Spleen (tissue), 7 donors: ENCODE results near the gene IFNG-AS1.

ENCODE experiments used
- POLR2A ChIP-seq, 3 donors: fragments of 450-650 bp; IDR thresholded peaks; one replicate each; pipeline ENCODE4 v1.5.1; 2017; ENCODE audit warnings: antibody characterized with exemption in 3 of 3, mild to moderate bottlenecking in 1 of 3
- TF ChIP-seq, protein P1 (sequence below), 11 experiments: fragments of 200-600 bp in 7 of 11; fragments of 450-650 bp in 4 of 11; sonication (generic) in 4 of 11; IDR thresholded peaks in 8 of 11; conservative IDR thresholded peaks in 3 of 11; 1 replicate in 7 of 11; 2 replicates in 4 of 11; pipeline versions ENCODE4 v1.4.0 to v1.8.0; 2016 to 2021; ENCODE audit warnings: antibody characterized with exemption in 11 of 11, inconsistent platforms in 4 of 11, mild to moderate bottlenecking in 1 of 11
- donor health status: DM: no; HTN: no; CAD: no; lungs with moderate emphysema.
- donor health status: DM: no; HTN: no; CAD: no.
- donor health status: DM: no; HTN: no; CAD: no.

DNA sequence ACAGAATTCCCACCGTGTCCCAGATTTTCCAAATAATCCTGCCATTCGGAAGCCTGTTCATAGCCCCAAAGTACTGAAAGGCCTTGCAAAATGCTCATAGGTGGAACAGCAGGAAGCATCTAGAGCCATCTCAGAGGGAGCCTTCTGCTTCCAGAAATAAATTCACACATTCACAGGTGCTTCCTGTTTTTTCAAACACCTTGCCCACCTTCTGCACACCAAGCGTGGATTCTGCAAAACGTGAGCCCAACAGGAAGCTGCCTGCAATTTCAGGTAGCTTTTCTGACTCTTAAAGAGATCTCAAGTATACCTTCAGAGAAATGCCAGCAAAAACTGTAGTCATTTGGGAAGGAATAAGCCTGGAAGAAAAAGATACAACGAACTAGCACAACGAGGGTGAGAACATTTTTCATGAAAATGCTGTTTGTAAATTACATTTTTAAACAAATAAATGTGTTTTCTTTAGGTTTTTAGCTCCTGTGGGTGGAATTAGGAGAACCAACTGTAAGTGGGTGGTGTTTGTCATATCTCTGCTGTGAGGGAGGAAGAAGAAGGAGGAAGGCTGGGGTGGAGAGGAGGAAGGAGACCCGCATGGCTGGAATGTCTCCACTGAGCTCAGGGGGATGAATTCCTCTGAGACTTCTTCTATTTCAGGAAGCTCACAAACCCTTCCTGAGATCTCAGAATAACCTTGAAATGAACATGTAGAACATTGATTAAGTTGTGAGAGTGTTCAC, at the start of gene IFNG-AS1:
- TF ChIP-seq, protein P1, sequence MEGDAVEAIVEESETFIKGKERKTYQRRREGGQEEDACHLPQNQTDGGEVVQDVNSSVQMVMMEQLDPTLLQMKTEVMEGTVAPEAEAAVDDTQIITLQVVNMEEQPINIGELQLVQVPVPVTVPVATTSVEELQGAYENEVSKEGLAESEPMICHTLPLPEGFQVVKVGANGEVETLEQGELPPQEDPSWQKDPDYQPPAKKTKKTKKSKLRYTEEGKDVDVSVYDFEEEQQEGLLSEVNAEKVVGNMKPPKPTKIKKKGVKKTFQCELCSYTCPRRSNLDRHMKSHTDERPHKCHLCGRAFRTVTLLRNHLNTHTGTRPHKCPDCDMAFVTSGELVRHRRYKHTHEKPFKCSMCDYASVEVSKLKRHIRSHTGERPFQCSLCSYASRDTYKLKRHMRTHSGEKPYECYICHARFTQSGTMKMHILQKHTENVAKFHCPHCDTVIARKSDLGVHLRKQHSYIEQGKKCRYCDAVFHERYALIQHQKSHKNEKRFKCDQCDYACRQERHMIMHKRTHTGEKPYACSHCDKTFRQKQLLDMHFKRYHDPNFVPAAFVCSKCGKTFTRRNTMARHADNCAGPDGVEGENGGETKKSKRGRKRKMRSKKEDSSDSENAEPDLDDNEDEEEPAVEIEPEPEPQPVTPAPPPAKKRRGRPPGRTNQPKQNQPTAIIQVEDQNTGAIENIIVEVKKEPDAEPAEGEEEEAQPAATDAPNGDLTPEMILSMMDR (IDR thresholded peaks at IDR 0.05 in 8 of 11, conservative IDR thresholded peaks at IDR 0.05 in 3 of 11), result no peak
- TF ChIP-seq POLR2A (IDR thresholded peaks at IDR 0.05), result no peak
